Activated CD4-positive, alpha-beta T cell treated with anti-CD3 and anti-CD28 coated beads for 24 hours (primary cell): ENCODE measurements around the gene PAX1.
A peak's percentile ranks its signal among the peaks of the same experiment; 100 is the strongest.

Experiments used
- DNase-seq, 2 donors: peaks; one replicate each; pipeline ENCODE4 v3.0.0-alpha.2; 2020; ENCODE audit warnings: low read depth in 2 of 2

The PAX1 gene

DNA sequence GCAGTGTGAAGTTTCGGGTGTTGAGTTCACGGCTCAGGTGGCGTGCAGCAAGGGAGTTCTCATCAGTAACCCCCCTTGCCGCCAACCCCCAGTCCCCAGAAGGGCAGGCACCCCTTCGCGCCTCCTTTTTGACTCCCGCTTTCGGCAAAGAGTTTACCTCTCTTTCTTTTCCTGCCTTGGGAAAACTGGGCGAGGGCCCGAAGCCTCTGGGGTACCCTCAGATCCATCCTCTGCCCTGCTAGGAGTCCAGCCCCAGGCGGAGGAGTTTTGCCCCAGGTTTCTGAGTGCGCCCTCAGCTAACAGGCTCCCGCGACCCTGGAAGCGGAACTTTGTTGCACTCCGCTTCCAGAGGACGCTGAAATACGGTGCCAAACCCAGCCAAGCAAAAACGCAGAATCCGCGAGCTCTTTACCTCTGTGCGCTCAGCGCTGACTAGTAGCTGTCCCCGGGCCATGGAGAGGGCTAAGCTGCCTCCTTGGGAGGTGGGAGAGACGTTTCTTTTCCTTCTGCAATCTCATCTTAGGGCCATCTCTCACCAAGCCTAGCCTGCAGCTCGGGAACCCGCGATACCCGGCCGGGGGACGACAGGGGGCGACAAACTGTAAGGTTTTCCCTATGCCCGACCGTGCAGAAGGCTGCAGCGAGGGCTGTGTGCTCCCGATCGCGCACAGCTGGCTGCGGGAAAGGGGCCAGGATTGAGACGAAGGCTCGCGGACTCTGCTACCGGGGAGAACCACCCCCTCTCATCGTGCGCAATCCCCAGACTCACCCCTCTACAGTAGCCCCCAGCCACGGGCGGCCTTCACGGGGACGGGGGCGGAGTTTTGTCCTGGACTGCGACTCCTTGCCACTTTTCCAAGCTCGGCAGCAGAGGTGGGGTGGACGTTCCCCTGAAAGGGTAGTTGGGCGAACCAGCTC lies 2.7 kb upstream of the PAX1 start:
- DNase-seq: peak; percentile 5 to 47

DNA sequence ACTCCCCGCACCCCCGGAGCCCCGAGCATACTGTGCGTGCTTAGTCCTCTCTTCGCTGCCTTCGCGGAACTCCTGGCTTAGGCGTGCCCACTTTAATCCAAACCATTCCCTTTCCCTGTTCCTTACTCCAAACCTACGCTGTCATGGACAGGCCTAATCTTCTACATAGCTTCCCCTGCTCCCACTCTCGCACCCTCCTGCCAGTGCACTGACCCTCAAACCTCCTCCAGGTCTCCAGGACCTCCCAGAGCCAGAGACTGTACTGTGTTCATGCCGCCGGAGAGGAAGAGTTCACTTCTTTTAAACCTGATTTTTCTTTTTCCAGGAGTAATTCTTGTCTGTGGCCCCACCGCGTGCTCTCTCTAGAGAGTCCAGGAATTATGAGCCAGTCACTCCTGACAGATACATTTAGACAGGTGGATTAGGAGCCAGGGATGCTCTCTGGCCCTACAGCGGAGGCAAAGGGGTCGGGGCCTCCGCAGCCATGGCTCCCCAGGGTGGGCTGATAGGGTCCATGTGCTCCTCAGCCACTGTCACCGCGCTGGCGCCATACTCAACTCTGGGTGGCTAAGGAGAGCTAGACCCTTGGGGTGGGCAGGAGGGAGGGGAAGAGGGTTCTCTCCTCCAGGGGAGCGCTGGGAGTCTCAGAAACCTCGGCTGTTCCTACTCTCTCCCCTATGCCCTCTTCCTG lies 1.6 kb upstream of the PAX1 start:
- DNase-seq: no peak

DNA sequence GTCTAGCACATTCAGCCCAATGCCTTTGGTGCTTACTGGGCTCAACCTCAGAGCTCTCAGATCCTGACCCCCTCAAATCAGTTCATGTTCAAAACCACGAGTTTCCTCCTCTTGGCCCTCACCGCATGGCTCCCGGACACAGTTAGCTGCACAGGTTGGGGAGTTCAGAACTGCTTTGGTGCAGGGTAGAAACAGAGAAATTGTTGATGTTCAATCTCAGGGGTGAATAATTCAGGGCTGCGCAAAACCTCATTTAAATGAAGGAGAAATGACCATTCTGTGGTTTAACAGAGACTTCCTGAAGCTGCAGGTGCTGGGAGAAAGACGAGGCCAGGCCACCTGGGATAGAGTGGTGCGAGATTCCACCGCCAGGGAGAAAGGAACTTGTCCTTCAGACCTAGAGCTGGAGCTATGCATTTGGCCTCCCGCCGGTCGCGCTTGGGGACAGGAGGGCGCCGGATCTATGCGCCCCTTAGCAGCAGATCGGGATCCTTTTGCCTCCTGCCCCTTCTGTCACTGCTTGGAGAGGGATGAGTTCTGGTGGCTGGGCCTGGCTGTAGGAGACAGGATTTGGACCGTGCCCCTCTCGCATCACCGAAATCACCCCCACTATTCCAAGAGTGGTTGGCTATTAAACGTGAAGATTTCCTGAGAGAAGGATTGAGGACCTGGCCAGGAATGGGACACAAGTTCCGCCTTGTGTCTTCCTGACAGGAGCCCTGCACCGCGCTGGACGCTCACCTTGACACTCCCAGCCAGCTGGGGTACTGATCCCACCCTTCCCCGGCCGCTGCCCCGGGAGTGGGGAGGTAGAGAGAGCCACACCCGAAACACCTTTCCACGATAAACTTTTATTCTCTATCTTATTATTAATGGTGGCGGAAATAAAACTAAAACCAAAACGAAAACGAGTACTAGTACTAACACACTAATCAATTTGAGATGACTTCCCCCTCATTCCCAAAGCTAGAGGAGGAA lies 767 bp upstream of the PAX1 start:
- DNase-seq: no peak

DNA sequence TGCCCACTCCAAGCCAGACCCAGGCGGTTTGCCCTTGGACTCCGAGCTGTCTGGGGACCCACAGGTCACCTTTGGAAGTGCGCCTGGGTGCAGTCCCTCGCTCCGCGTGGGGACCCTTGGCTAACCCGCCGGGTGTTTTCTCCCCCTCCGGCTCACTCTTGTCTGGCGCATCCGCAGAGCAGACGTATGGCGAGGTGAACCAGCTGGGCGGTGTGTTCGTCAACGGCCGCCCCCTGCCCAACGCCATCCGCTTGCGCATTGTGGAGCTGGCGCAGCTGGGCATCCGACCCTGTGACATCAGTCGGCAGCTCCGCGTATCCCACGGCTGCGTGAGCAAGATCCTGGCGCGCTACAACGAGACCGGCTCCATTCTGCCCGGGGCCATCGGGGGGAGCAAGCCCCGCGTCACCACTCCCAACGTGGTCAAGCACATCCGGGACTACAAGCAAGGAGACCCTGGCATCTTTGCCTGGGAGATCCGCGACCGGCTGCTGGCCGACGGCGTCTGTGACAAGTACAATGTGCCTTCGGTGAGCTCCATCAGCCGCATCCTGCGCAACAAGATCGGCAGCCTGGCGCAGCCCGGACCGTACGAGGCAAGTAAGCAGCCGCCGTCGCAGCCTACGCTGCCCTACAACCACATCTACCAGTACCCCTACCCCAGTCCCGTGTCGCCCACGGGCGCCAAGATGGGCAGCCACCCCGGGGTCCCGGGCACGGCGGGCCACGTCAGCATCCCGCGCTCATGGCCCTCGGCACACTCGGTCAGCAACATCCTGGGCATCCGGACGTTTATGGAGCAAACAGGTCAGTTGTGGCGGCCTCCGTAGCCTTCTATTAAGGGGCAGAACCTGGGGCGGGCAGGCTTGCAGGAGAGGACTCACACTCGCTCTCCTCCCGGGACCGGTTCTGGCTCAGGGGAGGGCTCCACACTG lies 1.1 kb downstream of the PAX1 start:
- no peak for DNase-seq

GRCh38 chr20:21707267-21707666 lies 1.8 kb downstream of the PAX1 start:
- DNase-seq: no peak

DNA sequence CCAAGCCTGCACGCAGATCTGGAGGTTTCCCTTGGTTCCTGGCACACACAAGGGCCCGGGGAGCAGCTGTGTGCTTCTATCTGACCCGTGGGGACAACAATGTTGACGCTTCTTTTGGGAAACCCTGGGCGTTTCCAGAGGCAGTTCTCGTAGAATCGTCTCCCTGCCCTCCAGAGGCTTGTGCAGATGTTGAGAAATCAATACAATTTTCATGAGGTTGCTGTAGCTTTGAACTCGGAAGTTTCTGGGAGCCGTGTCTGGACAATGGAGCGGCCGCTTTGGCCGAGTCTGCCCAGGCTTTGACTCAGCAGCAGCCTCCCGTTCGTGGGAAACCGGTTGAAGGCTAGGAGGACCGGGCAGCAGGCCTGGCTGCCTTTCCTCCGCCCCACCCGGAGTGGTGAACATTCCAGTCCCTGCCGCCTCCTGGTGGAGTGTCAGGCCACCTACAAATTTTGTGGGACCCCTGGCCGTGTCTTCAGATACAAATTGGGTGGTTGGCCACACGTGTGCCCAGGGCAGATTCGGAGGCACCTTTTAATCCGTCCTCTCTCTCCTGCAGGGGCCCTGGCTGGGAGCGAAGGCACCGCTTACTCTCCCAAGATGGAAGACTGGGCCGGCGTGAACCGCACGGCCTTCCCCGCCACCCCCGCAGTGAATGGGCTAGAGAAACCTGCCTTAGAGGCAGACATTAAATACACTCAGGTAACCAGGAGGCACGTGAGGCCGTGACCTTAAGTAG lies 2.7 kb downstream of the PAX1 start:
- DNase-seq: no peak

GRCh38 chr20:21708738-21709534 lies 3.5 kb downstream of the PAX1 start:
- no peak for DNase-seq

GRCh38 chr20:21709535-21709904 lies 4.1 kb downstream of the PAX1 start:
- no peak for DNase-seq

DNA sequence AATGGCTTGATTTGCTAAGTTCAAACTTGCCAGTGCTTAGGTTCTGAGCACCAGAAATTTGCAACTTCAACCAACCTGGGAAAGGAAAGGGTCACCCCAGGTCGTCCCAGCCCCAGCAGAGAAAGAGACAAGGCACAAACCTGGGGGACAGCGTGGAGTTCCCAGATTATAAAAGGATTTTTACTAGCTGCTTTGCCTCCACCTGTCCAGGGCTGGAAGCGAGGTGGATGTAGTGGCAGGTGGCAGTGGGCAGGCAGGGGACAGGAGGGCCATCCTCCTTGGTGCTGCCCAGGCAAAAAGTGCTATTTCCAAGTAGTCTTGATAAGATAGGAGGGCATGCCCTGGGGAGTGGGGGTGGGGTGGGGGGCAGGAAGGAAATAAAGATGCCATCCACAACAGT lies 4.9 kb downstream of the PAX1 start:
- no peak for DNase-seq

DNA sequence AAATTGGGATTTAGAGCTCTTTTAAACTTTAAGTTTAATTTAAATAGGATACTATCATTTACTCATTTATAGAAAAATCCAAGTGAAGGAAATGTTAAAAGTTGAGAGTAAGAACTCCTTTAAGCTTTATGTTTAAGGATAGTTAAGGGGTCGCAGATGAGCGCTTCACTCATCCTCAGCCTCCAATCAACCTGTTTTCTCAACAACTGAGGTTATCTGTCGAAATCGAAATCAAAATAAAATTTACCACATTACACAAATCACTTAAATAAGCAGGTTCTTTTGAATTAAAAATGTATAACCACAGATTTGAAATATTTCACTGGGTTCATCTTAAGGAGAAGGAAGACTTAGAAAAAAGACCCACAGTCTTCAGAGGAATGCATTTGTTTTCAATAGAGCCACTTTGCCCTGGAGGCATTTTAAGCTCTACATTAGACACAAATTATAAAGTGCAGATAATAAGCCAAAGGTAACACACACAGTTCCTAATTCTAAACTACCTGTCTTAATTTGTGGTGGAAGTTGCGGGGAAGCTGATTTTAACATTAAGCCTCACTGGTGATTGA lies 5.5 kb downstream of the PAX1 start:
- DNase-seq: no peak

DNA sequence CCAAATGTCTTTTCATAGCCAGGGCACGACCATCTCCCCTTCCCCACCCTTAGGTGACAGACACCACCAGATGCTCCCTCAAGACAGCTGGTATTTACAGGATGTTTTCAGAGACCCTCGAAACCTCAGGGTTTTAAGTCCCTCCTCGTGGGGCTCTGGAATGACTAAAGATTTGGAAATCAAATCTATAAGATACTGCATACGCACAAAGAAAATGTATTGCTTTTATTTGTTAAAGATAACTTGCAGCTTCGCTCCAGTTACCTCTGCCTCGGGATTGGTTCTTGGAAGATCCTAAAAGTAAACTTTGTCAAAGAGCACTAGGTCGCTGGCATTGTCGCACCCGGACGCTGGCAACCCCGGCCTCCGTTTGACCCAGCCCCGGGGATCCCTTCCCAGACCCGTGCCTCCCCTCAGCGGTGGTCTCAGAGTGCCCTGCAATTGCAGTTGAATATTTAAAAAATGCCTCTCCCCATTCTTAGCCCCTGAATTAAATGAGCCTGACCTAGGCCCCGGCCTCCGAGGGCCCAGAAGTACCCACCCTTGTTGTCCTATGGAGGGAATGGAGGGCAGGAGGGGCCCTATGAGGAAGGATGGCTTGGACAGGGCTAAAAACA lies 7.1 kb downstream of the PAX1 start:
- no peak for DNase-seq

- DNase-seq: no peak
Observed at GRCh38 chr20:21713470-21713869, 8.0 kb downstream of the PAX1 start.

DNA sequence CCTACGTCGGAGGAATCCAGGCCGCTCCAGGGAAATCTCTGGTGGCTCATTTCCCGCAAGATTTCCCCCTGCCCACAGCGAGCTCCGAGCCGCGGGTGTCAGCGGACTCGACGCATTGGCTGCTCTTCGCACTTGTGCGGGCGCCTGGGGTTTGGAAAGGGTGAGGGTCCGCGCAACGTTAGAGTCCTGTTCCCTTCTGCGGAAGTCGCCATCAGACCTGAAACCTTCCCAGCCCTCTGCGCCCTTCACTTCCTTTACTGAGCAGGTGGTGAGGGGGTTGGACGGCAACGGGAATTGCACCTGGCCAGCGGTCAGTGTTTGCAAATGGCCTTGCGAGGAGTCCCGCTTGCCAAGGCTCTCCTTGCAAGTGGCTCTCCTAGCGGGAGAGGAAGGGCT lies 8.4 kb downstream of the PAX1 start:
- DNase-seq: no peak

DNA sequence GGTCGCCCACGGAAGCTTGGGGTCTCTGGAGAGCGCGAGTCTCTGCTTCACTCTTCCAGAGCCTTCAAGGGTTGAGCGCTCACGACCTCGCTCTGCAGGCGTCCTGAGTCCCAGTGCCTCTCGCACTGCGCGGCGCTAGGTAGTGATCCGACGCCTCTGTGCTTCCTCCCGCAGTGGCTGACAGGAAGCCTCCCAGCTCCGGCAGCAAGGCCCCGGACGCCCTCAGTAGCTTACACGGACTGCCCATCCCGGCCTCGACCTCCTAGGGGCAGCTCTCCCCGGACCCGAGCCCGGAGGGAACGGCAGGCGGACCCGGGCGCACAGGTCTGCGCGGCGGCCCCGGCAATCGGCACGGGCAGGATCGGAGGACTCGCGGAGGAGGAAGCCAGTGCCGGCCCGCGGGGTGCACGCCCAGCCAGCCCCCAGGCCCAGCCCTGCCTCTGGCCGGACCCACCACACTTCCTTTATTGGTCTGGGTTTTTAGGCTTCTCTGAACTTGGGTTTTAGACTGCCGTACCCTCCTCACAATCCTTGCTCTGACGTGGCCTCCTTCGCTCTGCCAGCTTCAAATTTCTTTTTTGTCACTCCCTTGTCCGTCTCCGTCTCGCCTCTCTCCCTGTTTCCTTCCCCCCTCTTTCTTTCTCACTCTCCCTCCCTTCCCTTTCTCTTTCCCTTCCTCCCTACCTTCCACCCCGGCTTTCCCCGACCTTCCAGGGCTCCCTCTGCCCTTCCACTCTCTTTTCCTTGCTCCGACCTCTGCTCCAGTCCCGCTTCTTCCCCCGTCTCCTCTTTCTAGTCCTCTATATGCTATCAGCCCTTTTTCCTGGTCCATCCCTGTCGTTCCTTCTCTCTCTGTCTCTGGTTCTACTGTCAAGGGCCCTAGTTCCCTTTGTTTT lies 9.1 kb downstream of the PAX1 start:
- DNase-seq: no peak

- no peak for DNase-seq
Observed at GRCh38 chr20:21715193-21715881, 9.9 kb downstream of the PAX1 start.

DNA sequence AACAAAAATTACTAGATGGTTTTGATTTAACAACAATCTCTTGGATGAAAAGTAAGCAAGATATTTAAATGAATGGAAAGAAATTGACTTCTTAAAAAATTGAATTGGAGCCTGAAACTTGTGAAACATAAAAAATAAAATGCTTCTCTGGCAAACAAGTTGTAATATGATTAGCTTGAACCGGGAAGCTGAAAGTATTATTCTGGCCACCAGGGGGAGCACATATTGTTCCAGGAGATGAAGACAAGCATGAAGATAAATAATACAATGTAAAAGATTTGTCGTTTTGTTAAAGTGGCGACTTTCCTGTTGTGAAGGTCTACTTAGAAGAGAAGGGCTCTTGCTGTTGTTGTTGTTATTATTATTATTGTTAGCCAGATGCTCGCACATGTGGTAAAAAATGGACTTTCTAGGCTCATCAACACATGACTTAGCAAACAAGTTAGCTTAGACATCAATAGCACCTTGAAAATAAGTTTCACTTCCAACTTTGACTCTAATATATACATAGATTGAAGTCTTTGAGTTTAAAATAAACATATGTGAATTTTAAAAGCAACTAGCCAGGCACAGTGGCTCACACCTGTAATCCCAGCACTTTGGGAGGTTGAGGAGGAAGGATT lies 14.2 kb downstream of the PAX1 start:
- peak; percentile 16 to 29 for DNase-seq

DNA sequence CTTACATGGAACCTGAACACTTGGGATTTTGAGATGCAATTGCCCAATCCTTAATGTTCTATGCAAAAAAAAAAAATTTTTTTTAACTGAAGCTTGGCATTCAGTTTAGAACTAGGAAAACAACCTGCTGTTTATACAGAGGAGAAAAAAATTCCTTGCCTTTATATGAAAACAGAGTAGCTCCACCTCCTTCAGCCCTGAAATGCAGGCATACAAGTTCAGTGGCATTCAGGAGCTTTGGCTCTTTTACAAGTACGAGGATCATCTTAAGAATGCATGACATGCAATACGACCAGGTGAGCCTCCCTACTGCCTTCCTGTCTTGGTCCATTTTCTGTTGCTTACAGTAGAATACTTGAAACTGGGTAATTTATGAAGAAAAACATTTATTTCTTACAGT lies 20.4 kb downstream of the PAX1 start:
- no peak for DNase-seq
